ENCODE data around the gene BACH2.

- no peak for TF ChIP-seq POLR2A (IDR thresholded peaks at IDR 0.05)
- TF ChIP-seq CTCF (IDR thresholded peaks at IDR 0.05), result no peak
- TF ChIP-seq POLR2AphosphoS5 (IDR thresholded peaks at IDR 0.05), result no peak
- no peak for TF ChIP-seq EP300 (IDR thresholded peaks at IDR 0.05)
Observed at GRCh38 chr6:90024633-90025032, 272.0 kb downstream of the BACH2 start.
